ENCODE data around the gene CENPP.
A peak's percentile ranks its signal among the peaks of the same experiment; 100 is the strongest.

Gene CENPP

DNA sequence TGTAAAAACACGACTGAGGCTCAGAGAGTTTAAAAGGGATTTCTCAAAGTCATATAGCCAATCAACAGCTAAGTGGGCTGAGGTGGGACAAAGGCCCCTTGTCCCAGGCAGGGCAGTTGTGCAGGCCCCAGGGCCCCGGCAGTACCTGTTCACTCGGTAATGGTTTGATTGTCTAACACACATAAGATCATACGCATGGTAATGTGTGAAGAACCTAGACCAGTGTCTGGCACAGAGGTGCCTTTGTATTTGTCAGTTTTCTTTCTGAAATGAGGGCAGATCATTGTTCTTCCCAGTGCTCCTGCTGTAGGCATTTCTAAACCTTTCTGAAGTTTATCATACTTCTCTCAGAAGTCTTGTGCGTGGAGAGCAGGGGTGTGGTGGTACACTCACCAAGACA is 277.3 kb downstream of the CENPP start:
- no peak for DNase-seq

DNA sequence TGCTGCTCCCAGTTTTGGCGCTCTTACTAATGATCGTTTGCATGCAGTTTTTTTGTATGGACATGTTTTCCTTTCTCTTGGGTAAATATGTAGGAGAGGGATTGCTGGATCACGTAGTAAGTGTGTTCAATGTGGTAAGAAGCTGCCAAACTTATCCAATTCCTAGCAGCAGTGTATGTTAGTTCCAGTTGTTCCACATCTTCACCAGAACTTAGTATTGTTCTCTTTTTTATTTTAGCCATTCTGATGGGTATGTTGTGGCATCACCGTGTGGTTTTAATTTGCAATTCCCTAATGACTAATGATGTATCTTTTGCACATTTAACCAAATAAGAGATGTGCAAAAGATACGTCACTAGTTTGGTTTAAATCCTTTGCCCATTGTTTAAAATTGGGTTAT is 278.2 kb downstream of the CENPP start:
- DNase-seq: no peak

DNA sequence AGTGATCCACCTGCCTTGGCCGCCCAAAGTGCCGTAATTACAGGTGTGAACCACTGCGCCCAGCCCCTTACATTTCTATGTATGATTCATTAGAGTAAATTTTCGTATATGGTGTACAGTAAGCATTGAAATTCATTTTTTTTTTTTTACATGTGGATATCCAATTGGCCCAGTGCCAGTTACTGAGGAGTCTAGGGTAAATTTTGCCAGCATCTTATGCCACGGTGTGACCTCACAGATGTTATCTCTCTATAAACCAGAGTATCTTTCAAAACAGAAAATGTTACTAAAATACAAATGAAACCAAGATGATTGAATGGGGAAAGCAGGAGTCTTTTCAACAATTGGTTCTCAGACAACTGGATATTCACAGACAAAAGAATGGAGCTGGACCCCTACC is 279.5 kb downstream of the CENPP start:
- DNase-seq: no peak

DNA sequence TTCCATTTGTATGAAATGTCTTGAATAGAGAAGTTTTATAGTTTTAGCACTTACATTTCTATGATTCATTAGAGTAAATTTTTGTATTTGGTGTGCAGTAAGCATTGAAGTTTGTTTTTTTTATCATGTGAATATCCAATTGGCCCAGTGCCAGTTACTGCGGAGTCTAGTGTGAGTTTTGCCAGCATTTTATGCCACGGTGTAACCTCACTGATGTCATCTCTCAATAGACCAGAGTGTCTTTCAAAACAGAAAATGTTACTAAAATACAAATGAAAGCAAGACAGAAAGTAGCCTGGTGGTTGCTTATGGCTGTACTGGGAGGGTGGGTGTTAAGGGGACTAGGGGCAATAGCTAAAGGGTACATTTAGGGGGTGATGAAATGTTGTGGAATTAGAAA is 281.3 kb downstream of the CENPP start:
- DNase-seq: peak; percentile 8

DNA sequence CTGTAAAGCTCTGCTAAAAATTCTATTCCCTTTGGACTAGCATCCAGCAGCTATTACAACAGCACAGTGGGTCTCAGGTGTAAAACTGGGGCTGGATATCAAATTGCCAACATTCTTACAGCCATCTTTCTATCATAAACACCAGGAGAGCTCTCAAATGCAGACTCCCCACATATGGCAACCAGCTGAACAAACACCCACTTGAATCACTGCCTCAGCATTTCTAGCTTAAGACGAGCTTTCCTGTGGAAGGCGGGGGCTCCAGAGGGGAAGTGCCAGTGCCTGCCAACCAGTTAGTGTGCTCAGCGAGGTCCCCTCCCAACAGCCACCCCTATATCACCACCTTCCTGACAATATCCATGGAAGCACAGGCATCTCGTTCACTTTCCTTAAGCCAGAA is 282.0 kb downstream of the CENPP start:
- peak; percentile 75 for DNase-seq

DNA sequence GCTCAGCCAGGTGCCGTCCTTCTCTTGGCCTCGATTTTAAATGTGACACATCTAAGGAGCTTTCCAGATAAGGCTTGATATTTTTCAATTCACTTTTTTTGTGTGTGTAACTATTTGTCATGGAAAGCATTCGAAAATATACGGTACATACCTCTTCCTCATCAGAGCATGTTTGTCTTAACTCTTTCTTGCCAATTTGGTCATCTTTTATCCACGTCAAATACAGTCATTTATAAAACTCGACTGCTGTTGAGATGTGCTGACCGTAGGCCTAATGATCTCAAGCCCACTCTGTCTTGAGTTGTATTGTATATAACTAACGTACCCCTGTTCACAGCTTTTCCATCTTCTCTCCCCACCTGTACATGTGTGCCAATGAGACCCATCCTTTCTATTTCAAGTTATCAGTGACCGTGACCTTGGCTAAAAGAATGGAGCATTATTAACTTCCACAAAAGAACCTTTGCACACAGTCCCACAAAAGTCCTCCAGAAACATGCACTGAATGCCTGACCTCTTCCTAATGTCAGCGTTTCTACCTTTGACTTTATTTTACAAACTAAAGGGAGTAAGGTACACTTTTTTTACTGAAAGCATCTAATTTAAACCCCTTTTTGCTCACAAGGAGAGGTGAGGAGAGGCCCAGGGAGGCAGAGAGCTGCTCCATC is 282.6 kb downstream of the CENPP start:
- DNase-seq: peak; percentile 15

DNA sequence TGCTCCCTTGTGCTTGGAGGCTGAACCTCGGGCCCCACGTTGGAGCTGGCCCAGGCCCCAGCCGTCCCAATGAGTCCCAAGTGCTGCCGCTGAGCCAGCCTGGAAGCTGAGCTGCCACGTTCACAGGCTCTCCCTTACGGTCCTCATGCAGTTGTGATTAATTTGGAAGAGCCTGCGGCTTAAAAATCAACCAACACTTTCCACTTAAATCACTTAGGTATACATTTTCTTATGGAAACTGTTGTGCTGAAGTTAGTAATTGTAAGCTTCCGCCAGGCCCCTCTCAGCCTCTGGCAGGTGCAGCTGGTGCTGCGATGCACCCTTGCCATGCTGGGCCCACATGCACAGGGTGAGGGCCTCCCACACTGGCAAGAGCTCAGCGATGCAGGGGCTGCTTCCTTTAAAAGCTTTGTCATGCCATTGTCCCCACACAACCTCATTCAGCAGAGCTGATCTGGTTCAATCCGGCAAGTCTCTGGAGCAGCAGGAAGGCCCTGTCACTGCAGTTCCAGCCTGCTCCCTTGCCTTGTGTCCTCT is 283.2 kb downstream of the CENPP start:
- peak; percentile 57 for DNase-seq

DNA sequence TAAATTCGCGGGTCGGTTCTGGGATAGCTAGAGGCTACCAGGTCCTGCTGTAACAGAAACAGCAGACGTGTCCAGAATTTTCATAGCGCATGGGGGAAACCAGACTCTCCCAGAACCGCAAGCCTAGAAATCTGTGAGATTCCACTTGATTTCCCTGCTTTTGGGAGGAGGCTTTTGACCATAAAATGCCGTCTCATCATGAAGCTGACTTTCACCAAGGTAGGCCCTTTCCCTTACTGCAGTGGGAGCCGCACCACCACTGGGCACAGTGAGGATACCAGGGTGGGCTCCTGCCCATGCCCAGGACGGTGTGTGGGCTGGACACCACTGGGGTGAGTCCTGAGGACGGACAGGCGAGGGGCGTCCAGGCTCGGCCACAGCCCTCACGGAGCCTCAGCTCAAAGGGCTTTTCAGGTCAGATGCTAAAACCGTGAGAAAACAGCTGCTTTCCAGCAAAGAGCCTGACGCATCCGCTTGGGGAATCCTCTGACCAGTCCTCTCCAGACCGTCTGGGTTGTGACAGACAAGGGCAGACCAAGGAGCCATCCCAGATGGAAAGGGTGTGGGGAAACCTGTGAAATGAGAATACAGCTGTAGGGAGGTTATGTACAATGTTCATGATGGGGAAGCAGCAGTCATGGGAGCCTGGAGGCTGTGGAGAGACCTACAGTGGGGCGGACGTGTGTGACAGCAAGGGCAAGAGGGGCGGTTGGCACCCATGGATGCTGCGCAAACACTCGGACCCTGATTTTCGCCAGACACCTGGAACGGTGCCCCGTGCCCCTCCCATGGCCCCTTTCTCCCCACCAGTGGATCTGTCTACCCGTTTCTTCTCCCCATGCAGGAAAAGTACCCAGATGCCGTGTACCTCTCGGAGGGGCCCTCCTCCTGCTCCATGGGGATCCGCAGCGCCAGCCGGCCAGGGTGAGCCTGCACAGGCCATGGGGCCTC is 285.0 kb downstream of the CENPP start:
- DNase-seq: no peak

DNA sequence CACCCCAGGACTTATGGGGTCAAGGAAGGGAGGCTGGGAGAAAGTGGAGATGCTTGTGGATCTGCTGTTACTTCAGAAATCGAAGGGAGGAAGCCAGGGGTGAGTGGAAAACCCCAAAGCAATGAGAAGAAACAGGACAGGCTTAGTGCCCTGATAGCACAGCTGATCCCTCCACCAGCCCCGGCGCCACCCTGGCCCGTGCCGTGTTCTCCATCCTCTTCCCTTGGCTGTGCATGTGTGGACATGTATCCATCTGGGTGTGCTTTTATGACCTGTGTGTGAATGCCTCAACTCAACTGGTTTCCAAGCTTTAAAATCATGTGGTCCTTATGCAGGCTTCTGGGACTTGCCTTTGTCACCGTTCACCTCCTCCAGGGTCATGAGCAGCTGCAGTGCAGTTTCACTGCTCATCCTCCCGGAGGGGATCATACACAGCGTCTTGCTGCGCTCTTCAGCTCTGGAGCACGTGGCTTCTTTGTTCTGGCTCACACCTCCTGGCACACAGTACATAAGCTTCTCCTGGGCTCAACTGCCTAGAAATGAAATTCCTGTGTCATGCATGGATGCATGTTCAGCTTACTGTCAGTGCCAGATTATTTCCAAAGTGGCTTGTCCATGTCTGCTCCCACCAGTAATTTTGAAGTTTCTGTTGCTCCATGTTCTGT is 286.0 kb downstream of the CENPP start:
- DNase-seq: peak; percentile 50

DNA sequence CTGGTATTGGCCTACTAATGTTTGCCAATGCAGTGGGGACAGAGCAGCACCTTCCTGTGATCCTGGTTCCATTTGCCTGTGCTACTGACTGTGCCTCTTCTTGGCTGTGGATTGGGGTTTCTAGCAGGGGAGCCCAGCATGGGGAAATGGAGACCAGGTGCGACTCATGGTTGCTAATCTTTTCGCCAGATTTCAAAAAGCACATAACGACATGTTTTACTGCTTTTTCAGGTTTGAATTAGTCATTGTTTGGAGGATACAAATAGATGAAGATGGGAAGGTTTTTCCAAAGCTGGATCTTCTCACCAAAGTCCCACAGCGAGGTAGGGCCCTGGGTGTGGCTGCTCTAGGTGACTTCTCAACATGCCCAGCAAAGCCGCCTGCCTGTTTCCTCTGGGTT is 286.5 kb downstream of the CENPP start:
- no peak for DNase-seq

DNA sequence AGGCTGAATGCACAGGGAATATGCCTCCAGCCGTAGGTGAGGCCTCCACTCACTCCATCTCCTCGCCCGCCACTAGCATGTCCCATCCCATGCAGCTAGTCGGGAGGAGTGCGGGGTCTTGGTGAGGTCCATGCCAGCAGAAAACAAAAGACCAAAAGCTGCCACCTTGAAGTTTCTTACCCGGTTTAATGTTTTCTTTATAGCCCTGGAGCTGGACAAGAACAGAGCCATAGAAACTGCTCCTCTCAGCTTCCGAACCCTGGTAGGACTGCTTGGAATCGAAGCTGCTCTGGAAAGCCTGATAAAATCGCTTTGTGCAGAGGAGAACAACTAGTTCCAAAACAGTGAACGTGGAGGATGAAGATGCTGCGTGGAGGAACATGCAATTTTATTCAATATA is 287.1 kb downstream of the CENPP start:
- DNase-seq: no peak

DNA sequence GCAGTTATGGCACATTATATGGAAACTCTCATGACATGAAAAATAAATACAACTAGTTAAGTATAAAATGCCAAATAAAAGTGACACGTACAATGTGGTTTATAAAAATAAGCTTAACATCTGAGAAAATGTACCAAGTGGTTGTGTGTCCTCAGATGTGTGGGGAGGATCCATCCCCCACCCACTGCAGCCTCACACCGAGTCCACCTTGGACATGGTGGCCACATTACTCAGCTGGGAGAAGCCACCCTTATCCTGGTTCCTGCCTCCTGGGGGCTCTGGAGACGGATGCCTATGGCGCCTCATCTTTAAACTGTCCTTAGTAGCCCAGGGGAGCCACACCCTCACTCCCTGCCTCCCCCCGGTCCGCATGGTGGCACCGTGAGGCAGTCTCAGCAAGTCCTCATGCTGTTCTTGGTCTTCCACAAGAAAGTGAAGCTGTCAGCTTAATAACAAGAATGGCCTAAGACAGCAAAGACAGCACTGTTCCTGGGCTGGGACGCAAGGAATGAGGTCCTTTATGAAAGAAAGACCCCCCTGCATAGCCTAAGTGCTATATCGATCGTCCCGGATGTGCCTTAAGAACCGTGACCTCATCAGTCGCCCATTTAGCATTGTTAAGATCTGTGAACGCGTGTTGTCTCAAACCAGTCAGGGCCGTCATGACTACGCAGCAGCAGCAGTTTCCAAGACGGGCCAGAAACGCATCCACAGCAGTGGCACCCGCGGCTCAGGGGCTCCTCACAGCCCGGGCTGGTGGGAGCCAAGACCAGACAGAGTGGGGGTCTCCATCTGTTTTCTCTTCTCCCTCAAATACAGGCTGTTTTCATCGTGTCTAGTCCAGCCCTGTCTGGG is 287.7 kb downstream of the CENPP start:
- no peak for DNase-seq

DNA sequence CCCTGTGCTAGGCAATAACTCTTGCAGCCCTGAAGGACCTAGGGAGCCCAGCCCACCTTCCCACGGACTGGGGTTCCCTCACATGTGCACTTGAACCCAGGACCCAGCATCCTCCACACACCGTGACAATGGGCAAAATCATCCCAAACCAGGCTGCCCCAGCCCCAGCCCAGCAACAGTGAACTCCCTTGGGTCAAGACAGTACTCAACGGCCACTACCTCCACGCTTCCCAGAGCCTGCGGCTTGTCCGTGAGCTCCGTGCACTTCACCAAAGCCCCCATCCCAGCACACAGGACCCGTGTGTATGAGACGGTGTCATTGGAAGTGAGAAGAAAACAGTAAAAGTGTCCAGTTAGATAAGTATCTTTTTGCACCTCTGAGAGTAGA is 288.4 kb downstream of the CENPP start:
- no peak for DNase-seq

DNA sequence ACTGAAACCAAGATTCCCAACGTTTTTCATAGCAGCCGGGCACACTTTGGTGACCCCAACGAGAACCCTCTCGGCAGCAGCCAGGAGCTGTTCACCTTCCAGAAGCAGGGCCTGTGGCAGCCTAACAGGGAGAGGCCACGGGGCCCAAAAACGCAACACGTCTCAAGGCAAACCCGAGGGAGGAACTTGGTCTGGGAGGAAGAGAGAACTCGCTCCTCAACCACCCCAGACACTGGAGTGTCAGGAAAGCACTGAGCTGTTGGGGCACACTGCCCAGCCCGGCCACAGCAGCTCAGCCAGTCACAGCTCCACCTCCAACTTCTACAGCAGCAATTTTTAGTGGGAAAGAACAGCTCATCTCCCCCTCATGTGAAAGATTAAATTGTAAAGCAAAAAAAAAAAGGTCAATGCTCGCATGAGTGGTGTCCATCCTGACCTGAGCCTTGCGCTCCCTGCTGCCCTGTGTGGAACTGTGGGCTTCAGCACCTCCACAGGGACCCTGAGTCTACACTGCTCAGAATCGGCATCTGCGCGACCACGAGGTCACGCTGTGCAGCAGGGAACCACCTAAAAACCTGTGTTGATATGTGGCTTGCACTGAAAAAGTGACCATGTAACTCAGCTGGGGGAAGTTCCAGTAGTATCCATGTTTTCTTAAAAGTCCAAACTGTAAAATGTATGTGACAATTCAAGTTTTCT is 289.2 kb downstream of the CENPP start:
- no peak for DNase-seq

DNA sequence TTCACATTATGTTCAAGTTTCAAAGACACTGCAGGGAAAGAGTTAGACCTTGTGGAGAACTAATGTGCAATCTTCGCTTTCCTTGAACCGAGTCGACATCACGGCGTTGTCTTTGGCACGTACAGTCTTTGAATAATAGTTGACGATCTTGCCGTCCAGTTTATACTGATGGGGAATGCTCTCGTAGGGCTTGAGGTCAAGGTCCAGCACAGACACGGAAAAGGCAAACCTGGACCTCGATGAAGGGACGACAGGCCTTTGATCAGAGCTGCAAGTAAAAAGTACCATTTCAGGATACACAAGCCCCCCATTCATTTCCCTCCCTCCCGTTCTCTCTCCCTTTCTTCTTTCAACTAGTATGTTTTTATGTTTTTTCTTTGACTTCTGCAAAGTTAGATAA is 290.0 kb downstream of the CENPP start:
- DNase-seq: no peak

DNA sequence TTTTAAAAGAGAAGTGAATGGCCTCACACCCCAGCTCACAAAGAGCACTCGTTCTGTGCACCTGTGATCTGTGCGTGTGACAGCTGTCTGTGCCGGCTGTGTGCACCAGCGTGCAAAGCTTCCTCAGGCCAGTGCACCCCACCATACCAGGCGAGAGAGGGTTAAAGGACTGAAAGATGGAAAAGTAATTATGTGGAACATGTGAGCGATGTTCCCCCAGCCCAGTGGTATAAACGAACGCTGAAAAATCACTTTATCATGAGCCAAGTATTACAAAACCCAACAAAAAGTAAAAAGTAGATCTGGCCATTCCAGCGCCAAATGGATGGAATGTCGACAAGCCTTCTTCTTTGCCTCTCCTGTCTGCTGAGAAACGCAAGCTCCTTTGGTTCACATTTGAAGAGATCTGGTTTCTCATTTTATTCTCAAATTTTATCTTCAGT is 290.5 kb downstream of the CENPP start:
- DNase-seq: no peak

DNA sequence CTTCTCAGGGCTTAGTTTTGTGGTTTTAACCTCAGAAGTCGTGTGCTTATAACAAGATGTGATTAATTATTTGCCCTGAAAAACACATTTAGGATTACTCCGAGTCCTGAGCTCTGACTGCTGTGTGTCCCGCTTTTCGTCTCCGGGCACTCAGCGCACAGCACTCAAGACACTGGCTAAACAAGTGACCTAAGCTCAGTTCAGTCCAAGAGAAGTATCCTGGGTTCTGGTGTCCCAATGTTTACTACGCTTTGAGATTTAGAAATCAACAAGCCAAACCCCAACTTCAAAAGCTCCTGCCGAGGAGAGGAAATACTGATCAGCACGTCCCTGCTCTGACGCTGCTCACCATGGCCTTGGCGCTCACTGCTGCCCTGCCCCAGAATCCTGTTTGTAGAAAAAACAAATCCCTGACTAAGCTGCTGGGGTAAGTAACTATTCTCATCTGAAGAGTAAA is 290.9 kb downstream of the CENPP start:
- DNase-seq: no peak

DNA sequence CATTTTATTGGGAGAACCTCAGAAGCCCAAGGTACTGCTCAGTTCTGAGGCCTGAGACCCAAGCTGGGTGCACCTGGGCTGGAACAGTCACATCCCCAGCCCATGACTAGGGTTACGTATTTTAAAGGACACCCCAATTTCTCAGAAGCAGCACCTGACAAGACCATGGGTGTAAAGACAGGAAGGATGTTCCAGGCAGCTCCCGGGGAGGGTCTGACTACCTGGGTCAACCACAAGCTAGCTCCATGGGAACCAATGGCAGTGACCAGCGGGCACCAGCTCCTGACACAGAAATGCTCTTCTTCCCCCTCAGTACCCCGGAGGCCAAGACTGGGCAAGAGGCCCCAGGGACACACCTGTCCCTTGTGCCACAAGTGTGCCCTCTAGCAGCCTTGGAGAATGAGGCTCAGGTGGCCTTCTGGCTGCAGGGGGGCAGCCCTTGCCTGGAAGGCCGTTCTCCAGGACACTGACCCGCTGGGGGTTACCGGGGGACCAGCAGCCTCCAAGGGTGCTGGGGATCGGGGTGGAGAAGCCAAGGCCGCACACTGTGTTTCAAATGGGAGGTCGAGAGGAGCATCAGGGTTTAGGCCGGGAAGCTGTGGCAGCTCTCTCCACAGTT is 291.6 kb downstream of the CENPP start:
- DNase-seq: no peak

DNA sequence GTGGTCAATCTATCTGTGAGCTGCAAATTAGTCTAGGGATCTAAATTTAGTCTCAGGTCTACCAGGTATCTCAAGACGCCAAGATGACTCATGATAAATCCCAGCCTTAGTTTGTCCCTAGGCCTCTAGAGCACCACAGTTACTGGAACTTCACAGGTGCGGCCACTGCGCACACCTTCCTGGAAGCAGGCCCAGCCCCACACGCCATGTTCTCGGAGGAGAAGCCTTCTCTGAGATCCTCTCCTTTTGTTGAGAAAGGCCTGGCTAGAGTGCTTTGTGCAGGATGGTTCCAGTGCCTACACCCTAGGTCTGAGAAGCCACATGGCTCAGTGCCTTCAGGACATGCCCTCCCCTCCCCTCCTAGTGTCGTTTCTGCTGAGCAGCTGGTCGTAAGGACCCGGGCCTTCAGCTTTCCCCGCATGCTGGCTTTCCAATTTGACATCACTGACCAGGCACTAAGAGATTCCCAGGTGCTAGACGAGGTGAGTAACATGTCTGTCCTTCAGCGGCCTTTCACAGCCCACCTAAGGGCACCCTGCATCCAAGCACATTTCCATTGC is 292.3 kb downstream of the CENPP start:
- DNase-seq: no peak

DNA sequence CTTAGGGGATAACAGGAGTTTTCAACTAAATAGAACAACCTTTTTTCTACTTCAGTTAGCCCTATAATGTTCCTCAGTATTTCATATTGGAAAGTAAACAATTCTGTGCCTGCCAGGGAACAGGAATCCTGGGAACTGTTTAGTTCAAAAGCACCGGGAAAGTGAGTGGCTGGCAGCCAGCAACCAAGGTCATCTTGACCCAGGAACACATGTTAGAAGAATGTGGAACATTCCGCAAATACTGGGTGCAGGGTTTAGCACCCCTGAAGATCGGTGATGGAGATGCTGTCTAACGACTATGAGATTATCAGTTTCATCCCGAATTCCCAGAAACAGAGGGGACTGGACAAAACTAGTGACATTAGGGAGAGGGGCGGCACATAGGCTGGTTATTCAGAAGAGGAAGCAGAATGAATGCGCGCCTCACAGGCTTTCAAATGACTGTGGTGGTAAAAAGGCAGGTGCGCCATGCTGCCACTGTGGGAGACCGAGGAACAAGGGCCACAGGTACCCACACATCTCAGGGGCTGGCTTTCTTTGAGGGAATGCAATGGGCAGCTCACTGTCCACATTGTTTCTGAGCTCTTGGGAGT is 293.0 kb downstream of the CENPP start:
- no peak for DNase-seq
